Superior temporal gyrus (tissue), 1 donor: Measurements from ENCODE around the gene PHLDA1.
"Not testable (repeated sequence)": the region's sequence is repeated elsewhere in the genome, so short reads cannot be mapped to it uniquely, and the experiment has no call there.

Source experiments
- DNase-seq: peaks from one replicate; pipeline ENCODE4 v3.0.0-alpha.2; 2016; ENCODE audit errors: extremely low spot score

The PHLDA1 gene

GRCh38 chr12:76018672-76019071, 12.9 kb downstream of the PHLDA1 start:
- DNase-seq: no peak

- no peak for DNase-seq
These were observed 13.5 kb downstream of the PHLDA1 start for GRCh38 chr12:76018111-76018510.

GRCh38 chr12:76014007-76014406, 17.6 kb downstream of the PHLDA1 start:
- DNase-seq: no peak

GRCh38 chr12:76013603-76014002, 18.0 kb downstream of the PHLDA1 start:
- no peak for DNase-seq

- DNase-seq: no peak
These were observed 18.9 kb downstream of the PHLDA1 start for GRCh38 chr12:76012644-76013043.

- DNase-seq: no peak
These were observed 20.7 kb downstream of the PHLDA1 start for GRCh38 chr12:76010732-76011458.

- no peak for DNase-seq
These were observed 23.1 kb downstream of the PHLDA1 start for GRCh38 chr12:76008428-76008827.

- no peak for DNase-seq
These were observed 23.9 kb downstream of the PHLDA1 start for GRCh38 chr12:76007640-76008039.

GRCh38 chr12:76006028-76006925, 25.3 kb downstream of the PHLDA1 start:
- no peak for DNase-seq

GRCh38 chr12:76003355-76003638, 28.3 kb downstream of the PHLDA1 start:
- DNase-seq: no peak

- DNase-seq: no peak
These were observed 28.8 kb downstream of the PHLDA1 start for GRCh38 chr12:76002598-76003354.

- no peak for DNase-seq
These were observed 33.1 kb downstream of the PHLDA1 start for GRCh38 chr12:75998292-75999063.

- DNase-seq: no peak
These were observed 33.9 kb downstream of the PHLDA1 start for GRCh38 chr12:75997658-75998057.

- no peak for DNase-seq
These were observed 34.6 kb downstream of the PHLDA1 start for GRCh38 chr12:75996861-75997447.

- no peak for DNase-seq
These were observed 35.9 kb downstream of the PHLDA1 start for GRCh38 chr12:75995691-75996090.

- DNase-seq: no peak
These were observed 37.4 kb downstream of the PHLDA1 start for GRCh38 chr12:75994069-75994740.

- DNase-seq: no peak
These were observed 39.8 kb downstream of the PHLDA1 start for GRCh38 chr12:75991753-75992152.

GRCh38 chr12:75990189-75990912, 41.2 kb downstream of the PHLDA1 start:
- DNase-seq: no peak

GRCh38 chr12:75987709-75988108, 43.9 kb downstream of the PHLDA1 start:
- DNase-seq: not testable (repeated sequence)
